IPS-11a (cell line): ENCODE results near the gene WIPF3.

Experiments used
- H3K4me3 ChIP-seq: one replicate; pipeline ENCODE4 v1.5.1; 2013; ENCODE audit warnings: low read depth, low read length, control low read depth

WIPF3 gene

GRCh38 chr7:29844559-29844958 lies 38.3 kb downstream of the WIPF3 start:
- no peak overlapping the region for H3K4me3 ChIP-seq

DNA sequence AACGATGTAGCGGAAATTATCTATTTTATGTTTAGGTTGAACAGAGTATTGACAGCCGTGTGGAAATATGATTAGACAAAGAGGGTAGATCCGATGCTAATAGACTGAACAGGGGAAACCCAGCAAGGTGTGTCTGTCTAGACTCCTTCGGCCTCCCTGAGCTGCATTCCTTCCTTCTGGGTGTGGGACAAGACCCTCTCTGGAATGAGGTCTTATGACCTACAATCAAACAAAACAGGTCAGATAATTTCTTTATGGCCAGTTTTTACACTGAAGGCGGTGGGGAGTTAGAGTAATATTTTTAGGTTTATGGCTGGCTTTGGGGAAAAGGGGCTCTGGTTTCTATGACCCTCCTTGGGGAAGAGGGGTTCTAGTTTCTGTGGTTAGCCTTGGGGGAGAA lies 41.2 kb downstream of the WIPF3 start:
- H3K4me3 ChIP-seq: no peak overlapping the region

- no peak overlapping the region for H3K4me3 ChIP-seq
Measured at GRCh38 chr7:29847916-29848315, 41.6 kb downstream of the WIPF3 start.

- no peak overlapping the region for H3K4me3 ChIP-seq
Measured at GRCh38 chr7:29848941-29849340, 42.6 kb downstream of the WIPF3 start.

- no peak overlapping the region for H3K4me3 ChIP-seq
Measured at GRCh38 chr7:29851487-29851886, 45.2 kb downstream of the WIPF3 start.

DNA sequence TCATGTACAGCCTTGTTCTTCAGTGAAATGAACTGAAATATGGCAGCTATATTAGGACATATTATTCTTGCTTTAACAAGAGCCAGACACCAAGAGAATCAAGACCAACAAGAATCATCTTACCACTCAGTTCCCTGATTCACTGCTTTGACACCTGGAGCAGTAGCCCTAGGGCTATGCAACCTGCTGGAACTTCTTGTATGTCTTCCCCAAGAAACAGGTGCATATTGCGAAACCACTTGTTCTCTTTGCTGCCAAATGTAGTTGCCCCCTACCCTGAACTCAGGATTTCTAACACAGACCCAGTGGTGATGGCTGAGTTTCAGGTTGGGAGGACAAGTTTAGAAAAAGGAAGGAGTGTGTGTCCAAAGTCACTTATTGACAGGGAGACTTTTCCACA lies 46.1 kb downstream of the WIPF3 start:
- H3K4me3 ChIP-seq: no peak overlapping the region

DNA sequence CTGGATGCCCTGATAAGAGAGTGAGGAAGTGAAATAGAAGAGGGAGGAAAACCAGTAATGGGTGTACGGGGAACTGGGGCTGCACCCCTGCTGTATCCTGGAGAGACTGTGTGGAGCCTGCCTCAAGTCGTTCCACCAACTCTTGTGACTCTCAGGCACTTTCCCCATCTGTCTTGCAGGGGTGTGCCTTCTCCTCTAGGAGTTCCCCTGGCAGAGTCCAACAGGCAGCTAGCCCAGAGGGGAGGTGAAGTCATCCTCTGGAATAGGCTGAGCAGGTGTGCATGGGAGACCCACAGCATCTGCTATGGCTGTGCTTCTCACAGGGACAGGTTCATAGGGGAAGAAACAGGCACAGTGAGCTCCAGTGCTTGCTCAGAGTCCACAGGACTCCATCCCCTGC lies 46.8 kb downstream of the WIPF3 start:
- H3K4me3 ChIP-seq: no peak overlapping the region

GRCh38 chr7:29853789-29854188 lies 47.5 kb downstream of the WIPF3 start:
- no peak overlapping the region for H3K4me3 ChIP-seq

- H3K4me3 ChIP-seq: no peak overlapping the region
Measured at GRCh38 chr7:29854257-29854938, 48.1 kb downstream of the WIPF3 start.

DNA sequence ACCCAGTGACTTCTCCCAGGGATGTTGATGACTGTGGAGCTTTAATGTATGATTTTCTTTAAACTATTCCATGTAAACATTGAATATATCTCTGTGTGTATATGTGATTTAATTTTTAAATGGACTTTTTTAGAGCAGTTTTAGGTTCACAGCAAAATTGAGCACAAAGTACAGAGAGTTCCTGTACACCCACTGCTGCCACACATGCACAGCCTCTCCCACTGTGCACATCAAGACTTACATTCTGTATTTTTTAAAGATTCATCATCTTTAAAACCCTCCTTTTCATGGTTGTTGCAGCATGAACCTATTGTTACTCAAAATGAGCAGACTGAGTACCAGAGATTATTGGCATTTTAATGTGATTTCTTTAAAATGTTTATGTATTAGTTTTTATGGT lies 51.3 kb downstream of the WIPF3 start:
- no peak overlapping the region for H3K4me3 ChIP-seq

DNA sequence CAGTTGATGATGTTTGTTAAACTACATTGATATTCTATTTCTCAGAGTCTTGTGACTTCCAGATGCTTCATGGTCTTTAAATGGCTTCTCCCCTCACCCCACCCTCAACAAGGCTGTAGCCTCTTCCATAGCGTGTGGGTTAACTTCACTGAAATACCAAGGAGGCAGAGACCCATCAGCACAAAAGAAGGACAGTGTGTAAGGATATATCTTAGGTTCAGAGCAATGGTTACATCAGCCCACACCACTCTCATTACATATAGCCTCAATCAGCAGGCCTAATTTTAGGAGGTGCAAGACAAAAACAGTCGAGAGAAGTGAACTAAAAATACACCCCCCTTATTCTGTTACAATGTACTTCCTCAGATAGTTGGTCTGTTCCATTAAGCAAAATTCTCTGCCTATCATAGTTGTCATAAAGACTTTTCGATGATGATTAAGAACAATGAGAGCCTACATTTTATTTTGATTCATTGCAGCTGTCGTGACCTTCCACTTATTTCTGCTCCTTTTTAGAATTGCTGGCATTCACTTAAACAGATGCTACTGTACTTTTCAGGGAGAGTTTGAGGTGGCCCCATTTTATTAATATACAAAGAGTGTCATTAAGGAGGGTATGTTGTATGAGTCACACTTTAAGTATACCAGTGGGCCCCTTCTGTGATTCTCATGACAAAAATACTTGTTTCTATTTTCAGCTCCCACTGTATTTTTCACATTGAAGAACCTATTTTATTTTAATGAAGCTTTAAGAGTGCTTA lies 52.1 kb downstream of the WIPF3 start:
- no peak overlapping the region for H3K4me3 ChIP-seq

DNA sequence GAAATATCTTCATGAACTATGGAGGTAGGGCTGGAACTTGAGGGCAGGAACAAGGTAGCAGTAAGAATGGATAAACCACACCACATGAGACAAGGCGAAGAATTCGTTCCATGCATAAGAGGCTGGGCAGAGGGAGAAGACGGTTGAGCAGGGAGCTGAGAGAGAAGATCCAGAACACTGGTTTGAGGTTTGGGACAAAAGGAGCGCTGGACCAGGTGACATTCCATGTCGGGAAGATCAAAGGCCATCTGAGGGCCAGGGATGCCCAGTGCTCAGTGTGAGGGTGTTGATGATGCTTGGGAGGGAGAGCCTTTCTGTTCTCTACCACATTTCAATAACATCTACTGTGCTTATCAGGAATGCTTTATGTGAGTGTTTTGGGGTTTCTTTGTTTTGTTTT lies 52.8 kb downstream of the WIPF3 start:
- no peak overlapping the region for H3K4me3 ChIP-seq

- no peak overlapping the region for H3K4me3 ChIP-seq
Measured at GRCh38 chr7:29859524-29860185, 53.3 kb downstream of the WIPF3 start.

DNA sequence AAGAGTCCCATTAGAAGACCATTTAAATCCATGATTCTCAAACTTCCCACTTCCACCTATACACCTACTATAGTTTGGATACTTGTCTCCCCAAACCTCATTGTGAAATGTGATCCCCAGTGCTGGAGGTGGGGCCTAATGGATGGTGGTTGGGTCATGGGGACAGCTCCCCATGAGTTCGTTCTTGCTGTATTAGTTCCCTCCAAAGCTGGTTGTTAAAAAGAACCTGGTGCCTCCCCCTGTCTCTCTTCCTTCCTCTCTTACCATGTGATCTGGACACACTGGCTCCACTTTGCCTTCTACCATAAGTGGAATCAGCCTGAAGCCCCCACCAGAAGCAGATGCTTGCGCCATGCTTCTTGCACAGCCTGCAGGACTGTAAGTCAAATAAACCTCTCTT lies 53.9 kb downstream of the WIPF3 start:
- no peak overlapping the region for H3K4me3 ChIP-seq

GRCh38 chr7:29861884-29862283 lies 55.6 kb downstream of the WIPF3 start:
- no peak overlapping the region for H3K4me3 ChIP-seq

DNA sequence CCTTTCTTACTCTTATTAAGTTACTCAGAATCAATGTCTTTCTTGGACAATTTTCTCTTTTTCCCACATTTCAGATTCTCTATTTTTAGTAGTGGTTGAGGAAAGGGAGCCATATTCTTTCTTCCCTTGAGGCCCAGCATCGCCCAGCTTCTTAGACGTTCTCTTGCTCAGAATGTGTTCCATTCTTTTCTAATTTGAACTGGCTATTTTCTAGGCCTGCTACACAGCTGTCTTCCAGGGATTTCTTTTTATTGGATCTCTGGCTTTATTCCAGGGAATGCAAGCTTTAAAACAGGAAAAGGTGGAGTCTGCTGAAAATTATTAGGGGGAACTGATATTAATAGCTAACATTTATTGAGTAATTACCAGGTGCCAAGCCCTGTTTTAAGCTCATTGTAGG lies 58.3 kb downstream of the WIPF3 start:
- no peak overlapping the region for H3K4me3 ChIP-seq

- no peak overlapping the region for H3K4me3 ChIP-seq
Measured at GRCh38 chr7:29865526-29865925, 59.2 kb downstream of the WIPF3 start.

DNA sequence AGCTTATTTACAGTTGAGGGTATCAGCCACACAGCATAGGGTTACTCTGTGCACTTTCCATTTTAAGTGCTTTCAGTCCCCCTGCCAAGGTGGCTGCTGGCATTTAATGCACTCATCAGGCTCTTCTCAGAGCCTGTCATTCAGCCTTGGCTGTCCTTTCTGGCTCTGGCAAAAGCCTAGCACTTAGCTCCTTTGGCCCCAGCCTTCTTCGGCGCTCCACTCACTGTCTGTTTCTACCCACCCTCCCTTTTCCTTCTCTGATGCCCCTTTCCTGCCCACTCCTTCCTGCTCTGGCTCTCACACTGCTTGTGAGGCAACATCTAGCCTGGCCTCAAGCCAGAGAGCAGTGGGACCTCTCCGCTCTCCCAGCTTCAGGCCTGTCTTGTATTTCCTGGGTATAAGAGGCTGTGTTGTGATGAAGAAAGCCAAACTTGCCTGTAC lies 60.2 kb downstream of the WIPF3 start:
- no peak overlapping the region for H3K4me3 ChIP-seq

DNA sequence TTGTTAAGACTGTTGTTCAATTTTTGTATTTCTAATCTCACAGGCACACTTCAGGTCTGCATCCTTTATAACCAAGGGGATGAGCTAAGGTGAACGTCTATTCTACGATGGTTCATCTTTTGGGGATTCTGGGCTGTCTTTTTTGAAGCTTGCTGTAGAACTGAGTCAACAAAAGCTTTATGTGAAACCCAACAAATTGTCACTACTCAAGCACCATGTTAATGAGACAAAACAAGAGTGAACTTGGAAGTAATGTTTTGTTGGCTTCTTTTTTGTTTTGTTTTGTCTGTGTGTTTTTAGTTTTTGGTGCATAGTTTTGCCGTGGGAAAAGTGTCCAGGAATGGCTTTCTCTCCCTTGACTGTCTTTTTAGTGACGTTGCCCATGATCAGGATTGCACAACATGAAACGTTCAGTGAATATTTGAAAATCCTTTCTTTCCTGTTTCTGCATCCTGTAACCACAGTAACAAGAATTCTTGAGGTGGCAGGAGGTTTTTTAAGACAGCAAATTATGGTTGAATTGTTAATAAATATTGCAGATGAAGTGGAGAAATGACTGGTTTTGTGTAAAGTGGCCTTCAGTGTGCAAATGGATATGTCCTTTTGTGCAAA lies 65.6 kb downstream of the WIPF3 start:
- no peak overlapping the region for H3K4me3 ChIP-seq

DNA sequence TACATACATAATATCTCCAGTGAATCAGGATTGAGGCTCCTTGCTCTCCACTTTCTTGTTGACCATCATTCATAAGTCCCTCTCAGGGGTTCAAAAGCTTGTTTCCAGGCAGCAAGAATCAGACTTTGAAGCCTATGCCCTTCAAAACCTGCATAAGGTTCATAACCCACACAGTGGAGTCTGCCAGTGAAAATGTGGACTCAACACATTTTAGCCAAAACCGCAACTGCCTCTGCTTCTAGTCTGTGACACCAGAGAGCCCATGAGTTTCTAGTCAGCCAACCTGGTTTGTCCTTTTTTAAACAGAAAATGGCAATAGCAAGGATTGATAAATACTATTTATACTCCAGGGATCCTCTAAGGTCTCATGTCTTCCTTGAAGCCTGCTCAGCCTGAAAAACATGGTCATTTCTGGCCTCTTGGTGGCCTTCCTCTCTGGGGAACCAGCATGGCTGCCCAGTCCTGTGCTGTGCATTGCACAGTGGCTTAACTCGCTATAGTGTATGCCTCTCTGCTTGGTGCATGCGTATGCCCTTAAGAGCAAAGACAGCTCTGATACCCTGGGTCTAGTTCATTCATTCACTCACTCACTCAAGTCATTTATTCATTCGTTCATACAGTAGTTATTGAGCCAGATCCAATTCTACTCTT lies 67.5 kb downstream of the WIPF3 start:
- no peak overlapping the region for H3K4me3 ChIP-seq

GRCh38 chr7:29875741-29876140 lies 69.4 kb downstream of the WIPF3 start:
- H3K4me3 ChIP-seq: no peak overlapping the region
